ENCODE data around the gene PLBD1. TPM values are rescaled to one million over a fixed set of nuclear protein-coding genes. Genes with fewer than 3 reads are reported as not detected.

The PLBD1 gene
- total RNA-seq, 2 donors from 2014 or later, result 58.0 to 65.5 TPM

Other genes with a start within 250 kb of the PLBD1 start
- gene ATF7IP, start 202.2 kb downstream of the PLBD1 start, total RNA-seq, result 10 to 100 TPM; 42.9 to 46.3 TPM
- gene GUCY2C, start 128.7 kb upstream of the PLBD1 start, total RNA-seq, result 10 to 100 TPM; 75.0 to 82.8 TPM
- 10 to 100 TPM; 38.0 to 44.1 TPM for gene WBP11, start 235.6 kb upstream of the PLBD1 start, total RNA-seq
- under 1 TPM; 0.31 to 0.89 TPM for gene C12orf60, start 235.8 kb upstream of the PLBD1 start, total RNA-seq
- not detected for gene SMCO3, start 246.3 kb upstream of the PLBD1 start, total RNA-seq

All from left colon (tissue), 2 donors.